HG03439 (cell line): ENCODE data around the gene SLC14A1.

Experiments
- ATAC-seq: cut with Tn5 transposase; IDR thresholded peaks from one replicate; pipeline ENCODE4 v1.9.1; 2021; ENCODE audit warnings: mild to moderate bottlenecking, moderate library complexity; ENCODE audit not compliant: unreplicated experiment

SLC14A1 gene

DNA sequence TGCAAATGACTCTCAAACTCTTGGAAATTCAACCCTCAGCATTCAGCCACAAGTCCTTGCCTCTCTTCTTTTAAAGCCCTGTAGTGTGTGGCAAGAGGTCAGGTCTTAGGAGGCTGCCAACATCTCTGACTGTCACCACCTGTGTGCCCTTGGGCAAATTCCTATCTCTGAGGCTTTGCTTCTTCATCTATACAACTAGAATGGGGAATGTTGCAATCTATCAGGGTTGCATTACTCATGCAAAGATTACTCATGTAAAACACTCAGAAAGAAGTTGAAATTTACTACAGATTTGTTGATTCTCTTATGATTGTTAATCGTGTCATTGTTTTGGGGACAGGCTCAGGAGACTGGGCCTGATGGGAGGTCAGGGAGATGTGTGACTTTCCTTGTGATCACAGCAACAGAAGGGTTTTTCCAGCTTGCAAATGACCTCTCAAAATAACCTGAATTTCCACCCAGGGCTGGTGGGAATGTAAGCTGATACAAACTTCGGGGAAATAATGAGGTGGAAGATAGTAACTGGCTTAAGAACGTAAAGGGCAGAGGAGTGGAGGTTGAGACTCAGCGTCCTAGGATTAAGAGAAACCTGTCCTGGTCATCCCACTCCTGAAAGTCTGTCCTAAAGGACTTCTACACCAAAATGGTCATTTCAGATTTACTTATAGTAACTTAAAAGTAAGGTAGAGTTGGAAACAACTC is 69.4 kb downstream of the SLC14A1 start:
- no peak for ATAC-seq

DNA sequence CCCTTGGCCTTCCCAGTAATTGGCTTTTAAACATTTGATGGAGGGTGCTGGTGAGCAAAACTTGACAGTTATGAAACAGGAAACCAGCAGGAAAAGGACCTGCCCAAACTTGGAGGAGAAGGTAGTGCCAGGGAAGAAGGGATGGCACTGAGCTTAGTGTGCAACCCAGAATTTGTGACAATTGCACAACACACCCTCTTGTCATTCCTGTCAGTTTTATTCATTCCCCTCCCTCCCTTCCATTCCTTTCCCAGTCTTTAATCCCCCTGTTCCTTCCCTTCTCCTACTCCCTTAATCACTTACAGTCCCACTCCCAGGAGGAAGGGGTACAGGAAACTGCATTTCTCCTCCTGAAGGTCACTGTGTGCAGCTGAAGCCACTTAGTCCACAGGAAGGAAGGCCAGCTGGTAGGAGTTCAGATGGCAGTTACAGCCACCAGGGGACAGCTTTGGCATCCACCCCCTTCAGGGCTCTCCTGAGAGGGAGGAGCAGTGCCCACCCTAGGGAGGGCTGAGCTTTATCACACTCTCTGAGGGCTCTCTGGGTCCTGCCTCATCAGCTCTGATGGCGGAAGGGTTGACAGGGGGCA is 77.5 kb downstream of the SLC14A1 start:
- no peak for ATAC-seq
